Measurements from ENCODE around the gene TRUB2. TPM values are rescaled to one million over a fixed set of nuclear protein-coding genes. Genes with fewer than 3 reads are reported as not detected.

TRUB2 gene
- total RNA-seq, 1 experiment from 2014 or later: 34.1 TPM

GRCh38 chr9:128293091-128293490 lies 29.2 kb downstream of the TRUB2 start:
- no TSS peak for BruUV-seq (replicated peaks)
- H3K4me1 Mint-ChIP-seq (ENCODE audit: low read depth, unreplicated experiment): peaks cover 6% of the 10 kb centered on the region
- no peak overlapping the region for H3K27ac Mint-ChIP-seq (ENCODE audit: unreplicated experiment)
- Histone ChIP-seq H3K36me3 (ENCODE audit: control insufficient read depth, insufficient read depth, low read length) (no peaks in the 10 kb centered on the region), H3K4me3 (ENCODE audit: low read depth, low read length) (no peak overlapping the region), H3K27me3 (replicated peaks; ENCODE audit: control insufficient read depth, insufficient read depth, low read length) (no peaks in the 10 kb centered on the region), H3K4me1 (peaks cover 23% of the 10 kb centered on the region), H3K9me3 (no peaks in the 10 kb centered on the region)
- POLR2A ChIA-PET: no interaction called here
- H3K27me3 Mint-ChIP-seq (ENCODE audit: insufficient read depth, unreplicated experiment): no peaks in the 10 kb centered on the region
- TF ChIP-seq, protein P1, sequence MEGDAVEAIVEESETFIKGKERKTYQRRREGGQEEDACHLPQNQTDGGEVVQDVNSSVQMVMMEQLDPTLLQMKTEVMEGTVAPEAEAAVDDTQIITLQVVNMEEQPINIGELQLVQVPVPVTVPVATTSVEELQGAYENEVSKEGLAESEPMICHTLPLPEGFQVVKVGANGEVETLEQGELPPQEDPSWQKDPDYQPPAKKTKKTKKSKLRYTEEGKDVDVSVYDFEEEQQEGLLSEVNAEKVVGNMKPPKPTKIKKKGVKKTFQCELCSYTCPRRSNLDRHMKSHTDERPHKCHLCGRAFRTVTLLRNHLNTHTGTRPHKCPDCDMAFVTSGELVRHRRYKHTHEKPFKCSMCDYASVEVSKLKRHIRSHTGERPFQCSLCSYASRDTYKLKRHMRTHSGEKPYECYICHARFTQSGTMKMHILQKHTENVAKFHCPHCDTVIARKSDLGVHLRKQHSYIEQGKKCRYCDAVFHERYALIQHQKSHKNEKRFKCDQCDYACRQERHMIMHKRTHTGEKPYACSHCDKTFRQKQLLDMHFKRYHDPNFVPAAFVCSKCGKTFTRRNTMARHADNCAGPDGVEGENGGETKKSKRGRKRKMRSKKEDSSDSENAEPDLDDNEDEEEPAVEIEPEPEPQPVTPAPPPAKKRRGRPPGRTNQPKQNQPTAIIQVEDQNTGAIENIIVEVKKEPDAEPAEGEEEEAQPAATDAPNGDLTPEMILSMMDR (IDR thresholded peaks at IDR 0.05; ENCODE audit: insufficient read depth in 1 of 2, low read depth in 1 of 2, low read length in 1 of 2, severe bottlenecking in 1 of 2, unreplicated experiment in 1 of 2): no peak
- H3K36me3 Mint-ChIP-seq (ENCODE audit: insufficient read depth, unreplicated experiment): peaks cover 6% of the 10 kb centered on the region
- H3K9me3 Mint-ChIP-seq (ENCODE audit: unreplicated experiment): no peaks in the 10 kb centered on the region
- intact Hi-C loops (cut with micrococcal nuclease; ENCODE audit: unreplicated experiment): no loop called here
- no peak overlapping the region for H3K4me3 Mint-ChIP-seq (ENCODE audit: unreplicated experiment)
- CTCF ChIA-PET: no interaction called here
- no peak for DNase-seq

DNA sequence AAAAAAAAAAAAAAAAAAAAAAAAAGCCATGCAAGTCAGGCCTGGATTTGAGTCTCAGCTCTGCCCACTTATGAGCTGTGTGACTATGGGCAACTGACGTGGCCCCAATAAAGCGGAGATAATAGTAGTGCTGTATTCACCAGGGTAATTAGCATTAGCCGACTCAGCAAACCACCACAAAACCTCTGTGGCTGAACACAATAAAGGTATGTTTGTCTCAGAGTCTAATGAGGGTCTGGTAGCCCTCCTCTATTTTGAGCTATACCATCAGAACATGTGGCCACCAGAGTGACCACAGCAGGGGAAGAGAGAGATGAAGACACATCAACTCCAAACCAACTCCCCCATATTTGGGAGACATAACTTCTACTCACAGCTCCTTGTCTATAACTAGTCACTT lies 30.2 kb downstream of the TRUB2 start:
- H3K4me3 Mint-ChIP-seq (ENCODE audit: unreplicated experiment): no peak overlapping the region

GRCh38 chr9:128288273-128289004 lies 33.8 kb downstream of the TRUB2 start:
- no peak overlapping the region for H3K4me3 Mint-ChIP-seq (ENCODE audit: unreplicated experiment)
- TF ChIP-seq, protein P1 (IDR thresholded peaks at IDR 0.05; ENCODE audit: insufficient read depth in 1 of 2, low read depth in 1 of 2, low read length in 1 of 2, severe bottlenecking in 1 of 2, unreplicated experiment in 1 of 2): no peak
- H3K27ac Mint-ChIP-seq (ENCODE audit: unreplicated experiment): no peak overlapping the region
- DNase-seq: no peak
- no peaks in the 10 kb centered on the region for H3K9me3 Mint-ChIP-seq (ENCODE audit: unreplicated experiment)
- Histone ChIP-seq H3K4me1 (no peaks in the 10 kb centered on the region), H3K36me3 (ENCODE audit: control insufficient read depth, insufficient read depth, low read length) (no peaks in the 10 kb centered on the region), H3K9me3 (no peaks in the 10 kb centered on the region), H3K4me3 (ENCODE audit: low read depth, low read length) (no peak overlapping the region), H3K27me3 (replicated peaks; ENCODE audit: control insufficient read depth, insufficient read depth, low read length) (no peaks in the 10 kb centered on the region)
- H3K27me3 Mint-ChIP-seq (ENCODE audit: insufficient read depth, unreplicated experiment): no peaks in the 10 kb centered on the region
- H3K4me1 Mint-ChIP-seq (ENCODE audit: low read depth, unreplicated experiment): no peaks in the 10 kb centered on the region
- H3K36me3 Mint-ChIP-seq (ENCODE audit: insufficient read depth, unreplicated experiment): peaks cover 13% of the 10 kb centered on the region
- ChIA-PET POLR2A (no interaction called here), CTCF (interaction anchor here (0.6 to 0.9 kb wide), 2 partner anchors 38 to 83 kb away, joined by 3 to 4 read pairs; partner anchors contain the start of gene URM1)
- BruUV-seq (replicated peaks): no TSS peak
- intact Hi-C loops (cut with micrococcal nuclease; ENCODE audit: unreplicated experiment): no loop called here

More for the DNA sequence above, 30.2 kb downstream of the TRUB2 start:
- Mint-ChIP-seq H3K4me1 (ENCODE audit: low read depth, unreplicated experiment) (peaks cover 6% of the 10 kb centered on the region), H3K27me3 (ENCODE audit: insufficient read depth, unreplicated experiment) (no peaks in the 10 kb centered on the region), H3K9me3 (ENCODE audit: unreplicated experiment) (no peaks in the 10 kb centered on the region), H3K36me3 (ENCODE audit: insufficient read depth, unreplicated experiment) (peaks cover 6% of the 10 kb centered on the region), H3K27ac (ENCODE audit: unreplicated experiment) (no peak overlapping the region)
- intact Hi-C loops (cut with micrococcal nuclease; ENCODE audit: unreplicated experiment): no loop called here
- Histone ChIP-seq H3K4me1 (peaks cover 17% of the 10 kb centered on the region), H3K9me3 (no peaks in the 10 kb centered on the region), H3K4me3 (ENCODE audit: low read depth, low read length) (no peak overlapping the region), H3K27me3 (replicated peaks; ENCODE audit: control insufficient read depth, insufficient read depth, low read length) (no peaks in the 10 kb centered on the region), H3K36me3 (ENCODE audit: control insufficient read depth, insufficient read depth, low read length) (no peaks in the 10 kb centered on the region)
- DNase-seq: no peak
- CTCF ChIA-PET: interaction anchor here (1.1 to 1.3 kb wide), 2 partner anchors 16 to 42 kb away, joined by 3 to 5 read pairs; partner anchors contain the start of genes GOLGA2 and SWI5
- BruUV-seq (replicated peaks): no TSS peak
- POLR2A ChIA-PET: no interaction called here
- TF ChIP-seq, protein P1 (IDR thresholded peaks at IDR 0.05; ENCODE audit: insufficient read depth in 1 of 2, low read depth in 1 of 2, low read length in 1 of 2, severe bottlenecking in 1 of 2, unreplicated experiment in 1 of 2): no peak
